Vagina (tissue), 2 donors: ENCODE data around the gene CAMKK2. TPM values are rescaled to one million over a fixed set of nuclear protein-coding genes. Genes with fewer than 3 reads are reported as not detected.

ENCODE experiments used
- DNase-seq, 2 donors: peaks; one replicate each; pipeline ENCODE4 v3.0.0-alpha.2; 2017; ENCODE audit errors: extremely low spot score in 2 of 2
- H3K27ac ChIP-seq: fragments of 200-600 bp; sonication (generic); one replicate; pipeline ENCODE4 v1.5.1; 2019
- H3K27me3 ChIP-seq: fragments of 200-600 bp; sonication (generic); one replicate; pipeline ENCODE4 v1.5.1; 2019
- H3K36me3 ChIP-seq, 2 donors: fragments of 200-600 bp; sonication (generic); one replicate each; pipeline ENCODE4 v1.5.1; 2017 to 2019
- H3K4me1 ChIP-seq: fragments of 200-600 bp; sonication (generic); one replicate; pipeline ENCODE4 v1.5.1; 2019
- H3K4me3 ChIP-seq, 2 donors: fragments of 200-600 bp; sonication (generic); 1 replicate in 1 of 2; 2 replicates in 1 of 2; pipeline ENCODE4 v1.5.1; 2016 to 2019
- H3K9me3 ChIP-seq: fragments of 200-600 bp; sonication (generic); one replicate; pipeline ENCODE4 v1.5.1; 2019
- CTCF ChIP-seq, 3 experiments: fragments of 450-650 bp in 2 of 3; fragments of 200-600 bp in 1 of 3; sonication (generic) in 1 of 3; IDR thresholded peaks; one replicate each; pipeline ENCODE4 v1.5.1; 2017 to 2019; ENCODE audit warnings: antibody characterized with exemption in 3 of 3, mild to moderate bottlenecking in 2 of 3, moderate library complexity in 2 of 3
- POLR2A ChIP-seq, 2 donors: fragments of 450-650 bp; IDR thresholded peaks; one replicate each; pipeline ENCODE4 v1.6.1; 2017; ENCODE audit warnings: antibody characterized with exemption in 2 of 2, mild to moderate bottlenecking in 2 of 2, moderate library complexity in 2 of 2
- POLR2AphosphoS5 ChIP-seq, 2 donors: sonication (generic); formaldehyde crosslinking; IDR thresholded peaks; one replicate each; pipeline ENCODE4 v1.9.0; 2017; ENCODE audit warnings: antibody characterized with exemption in 2 of 2, mild to moderate bottlenecking in 2 of 2, low read depth in 1 of 2; ENCODE audit not compliant: insufficient read depth in 1 of 2
- intact Hi-C: fragments of 100-400 bp; cut with DNase I; formaldehyde crosslinking; loops from one replicate; pipeline ENCODE4 v1.15.1; 2023
- total RNA-seq: library from RNA; depleted of rRNA; stranded (reverse); fragments of >200 nt; gene quantifications from one replicate; pipeline ENCODE4 v1.2.3, GENCODE V29; 2016

CAMKK2 gene
- total RNA-seq, 1 donor from 2014 or later = 32.7 TPM

GRCh38 chr12:121294151-121294889, 2.2 kb downstream of the CAMKK2 start:
- Histone ChIP-seq H3K36me3 (peaks cover 0 to 6% of the 10 kb centered on the region in 2 donors), H3K4me3 (no peak overlapping the region), H3K9me3 (no peaks in the 10 kb centered on the region), H3K27ac (no peak overlapping the region), H3K27me3 (no peaks in the 10 kb centered on the region), H3K4me1 (peaks cover 46% of the 10 kb centered on the region)
- intact Hi-C loops = loop anchor here (5.0 kb wide), 1 partner anchor 52 kb away; no protein-coding TSS in a partner anchor
- TF ChIP-seq POLR2A (IDR thresholded peaks at IDR 0.05) = no peak
- TF ChIP-seq POLR2AphosphoS5 (IDR thresholded peaks at IDR 0.05; ENCODE audit: insufficient read depth in 1 of 2, low read depth in 1 of 2) = no peak
- TF ChIP-seq CTCF (IDR thresholded peaks at IDR 0.05) = no peak
- DNase-seq = no peak

DNA sequence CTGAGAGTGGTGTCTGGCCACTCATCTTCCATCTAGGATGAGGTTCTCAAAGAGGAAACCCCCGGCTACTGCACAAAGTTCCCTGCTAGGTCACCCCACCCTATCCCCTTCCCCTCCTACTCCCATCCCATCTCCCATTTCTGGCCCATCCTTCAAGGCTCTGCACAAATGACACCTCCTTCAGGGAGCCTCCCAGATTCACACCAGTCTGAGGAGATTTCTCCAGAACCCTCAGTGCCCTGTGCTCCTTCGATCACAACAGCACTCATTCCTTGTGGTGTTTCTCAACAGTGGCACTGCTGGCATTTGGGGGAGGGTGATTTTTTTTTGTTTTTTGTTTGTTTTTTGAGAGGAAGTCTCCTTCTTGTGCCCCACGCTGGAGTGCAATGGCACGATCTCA, 2.9 kb downstream of the CAMKK2 start:
- intact Hi-C loops = loop anchor here (5.0 kb wide), 1 partner anchor 51 kb away; no protein-coding TSS in a partner anchor
- Histone ChIP-seq H3K27ac (no peak overlapping the region), H3K27me3 (no peaks in the 10 kb centered on the region), H3K4me1 (peaks cover 52% of the 10 kb centered on the region), H3K9me3 (no peaks in the 10 kb centered on the region), H3K36me3 (peaks cover 0 to 6% of the 10 kb centered on the region in 2 donors), H3K4me3 (no peak overlapping the region)
- no peak for TF ChIP-seq POLR2AphosphoS5 (IDR thresholded peaks at IDR 0.05; ENCODE audit: insufficient read depth in 1 of 2, low read depth in 1 of 2)
- TF ChIP-seq CTCF (IDR thresholded peaks at IDR 0.05) = no peak
- TF ChIP-seq POLR2A (IDR thresholded peaks at IDR 0.05) = no peak
- DNase-seq = no peak

GRCh38 chr12:121290410-121290809, 6.1 kb downstream of the CAMKK2 start:
- intact Hi-C loops = loop anchor here (5.0 kb wide), 1 partner anchor 48 kb away; no protein-coding TSS in a partner anchor
- no peak for TF ChIP-seq CTCF (IDR thresholded peaks at IDR 0.05)
- TF ChIP-seq POLR2AphosphoS5 (IDR thresholded peaks at IDR 0.05; ENCODE audit: insufficient read depth in 1 of 2, low read depth in 1 of 2) = no peak
- TF ChIP-seq POLR2A (IDR thresholded peaks at IDR 0.05) = no peak
- DNase-seq = no peak
- peak overlapping the region; percentile 70 for H3K27ac ChIP-seq
- H3K4me1 ChIP-seq = peaks cover 42% of the 10 kb centered on the region
- H3K4me3 ChIP-seq = no peak overlapping the region
- no peaks in the 10 kb centered on the region for H3K27me3 ChIP-seq
- peaks cover 0 to 6% of the 10 kb centered on the region in 2 donors for H3K36me3 ChIP-seq
- no peaks in the 10 kb centered on the region for H3K9me3 ChIP-seq

DNA sequence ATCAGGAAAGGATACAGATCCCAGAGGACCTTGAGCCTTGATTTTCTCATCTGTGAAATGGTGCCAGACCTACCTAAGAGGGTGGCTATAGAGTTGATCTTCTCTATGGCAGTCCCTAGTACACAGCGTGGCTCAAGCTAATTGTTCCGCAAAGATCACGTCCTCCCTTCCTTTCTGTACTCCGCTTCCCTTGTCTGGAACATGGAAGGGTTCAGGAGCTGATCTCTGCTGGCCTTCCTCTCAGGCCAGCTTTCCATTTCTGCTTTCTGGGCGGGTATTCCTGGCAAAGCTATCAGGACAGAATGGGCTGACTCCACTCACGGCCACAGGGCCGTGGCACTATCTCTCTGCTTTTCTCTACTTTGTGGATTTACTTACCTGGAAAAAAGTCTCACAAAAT, 6.5 kb downstream of the CAMKK2 start:
- TF ChIP-seq POLR2AphosphoS5 (IDR thresholded peaks at IDR 0.05; ENCODE audit: insufficient read depth in 1 of 2, low read depth in 1 of 2) = no peak
- TF ChIP-seq CTCF (IDR thresholded peaks at IDR 0.05) = no peak
- no peak for TF ChIP-seq POLR2A (IDR thresholded peaks at IDR 0.05)
- intact Hi-C loops = loop anchor here (5.0 kb wide), 1 partner anchor 48 kb away; no protein-coding TSS in a partner anchor
- no peak for DNase-seq
- Histone ChIP-seq H3K4me1 (peaks cover 42% of the 10 kb centered on the region), H3K9me3 (no peaks in the 10 kb centered on the region), H3K4me3 (no peak overlapping the region), H3K27ac (peak overlapping the region; percentile 70), H3K27me3 (no peaks in the 10 kb centered on the region), H3K36me3 (peaks cover 0 to 6% of the 10 kb centered on the region in 2 donors)

GRCh38 chr12:121288986-121289385, 7.5 kb downstream of the CAMKK2 start:
- Histone ChIP-seq H3K9me3 (no peaks in the 10 kb centered on the region), H3K4me1 (peaks cover 42% of the 10 kb centered on the region), H3K36me3 (peaks cover 0 to 6% of the 10 kb centered on the region in 2 donors), H3K4me3 (no peak overlapping the region), H3K27ac (peak overlapping the region; percentile 70), H3K27me3 (no peaks in the 10 kb centered on the region)
- no peak for DNase-seq
- TF ChIP-seq POLR2A (IDR thresholded peaks at IDR 0.05) = no peak
- no peak for TF ChIP-seq POLR2AphosphoS5 (IDR thresholded peaks at IDR 0.05; ENCODE audit: insufficient read depth in 1 of 2, low read depth in 1 of 2)
- TF ChIP-seq CTCF (IDR thresholded peaks at IDR 0.05) = no peak
- intact Hi-C loops = no loop called here
